ENCODE results near the gene MRPL21. TPM values are rescaled to one million over a fixed set of nuclear protein-coding genes. Genes with fewer than 3 reads are reported as not detected.

Gene MRPL21
- total RNA-seq (2014; rRNA removed; shearing (Covaris generic)) (22.6 and 45.0 TPM in 2 replicates), polyA plus RNA-seq (2016; fragmentation: Nextera tagmentation; extraction: Ambion mirVana) (122 and 126 TPM in 2 replicates)

DNA sequence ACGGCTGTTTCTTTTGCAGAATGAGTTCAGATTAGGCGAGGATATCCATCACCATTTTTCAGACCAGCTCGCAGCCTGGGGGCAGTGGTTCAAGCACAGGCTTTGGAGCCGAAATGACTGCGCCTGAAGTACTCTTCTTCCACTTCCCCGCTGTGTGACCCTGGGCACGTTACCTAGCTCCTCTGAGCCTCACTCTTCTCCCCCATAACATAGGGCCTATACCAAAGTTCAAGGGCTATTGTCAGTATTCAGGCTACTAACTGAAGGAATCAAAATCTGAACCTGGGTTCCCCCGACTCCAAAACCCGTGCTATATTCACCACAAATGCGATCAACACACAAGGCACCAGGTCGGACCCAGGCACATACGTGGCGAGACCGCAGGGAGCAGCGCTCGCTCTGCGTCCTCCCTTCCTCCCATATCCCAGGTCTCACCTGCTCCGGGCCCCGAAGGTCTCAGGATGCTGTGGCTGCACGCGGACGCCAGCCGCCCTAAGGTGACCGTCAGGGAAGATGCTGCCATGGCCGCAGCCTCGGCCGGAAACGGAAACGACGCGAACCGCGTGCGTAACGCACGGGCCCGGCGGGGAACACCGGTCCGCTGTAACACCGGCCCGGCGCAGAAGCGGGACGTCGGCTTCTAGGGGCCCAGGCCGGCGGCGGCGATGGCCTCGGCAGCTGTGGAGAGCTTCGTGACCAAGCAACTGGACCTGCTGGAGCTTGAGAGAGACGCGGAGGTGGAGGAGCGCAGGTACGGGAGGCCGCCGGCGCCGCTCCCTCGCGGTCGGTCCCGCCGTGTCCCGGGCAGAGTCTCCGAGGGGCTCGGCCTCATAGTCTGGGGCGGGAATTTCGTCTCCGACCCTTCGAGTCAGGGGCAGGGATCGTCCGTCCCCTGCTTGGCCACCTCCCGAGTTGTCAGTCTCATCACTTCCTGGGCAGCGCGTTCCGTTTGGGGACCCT lies at the start of gene MRPL21, which contains the start of gene IGHMBP2:
TSS of gene MRPL21 (minus strand) at position 545 of the 960 bp plus-strand sequence. CDS start at position 523, 22 bp downstream.
TSS of gene IGHMBP2 (plus strand) at position 604 of the 960 bp plus-strand sequence. CDS start at position 666, 62 bp downstream.
- 1% methylated on average over 78 of the region's 78 CpGs for WGBS, 2 experiments (ENCODE audit: low coverage in 1 of 2, low lambda C conversion rate in 2 of 2, missing lambda C conversion rate in 2 of 2)
- in situ Hi-C loops (cut with MboI), result no loop called here
- H3K27me3 ChIP-seq (replicated peaks; ENCODE audit: insufficient read depth), result no peaks in the 10 kb centered on the region
- DNase-seq, result peak; percentile 96
- peak within 1 kb of the TSS; percentile 60 for H3K27ac ChIP-seq
- peak within 1 kb of the TSS; percentile 96 for H3K4me2 ChIP-seq (ENCODE audit: unreplicated experiment)
- H3K9me3 ChIP-seq (ENCODE audit: low read depth), result no peaks in the 10 kb centered on the region
- H3K9me2 ChIP-seq (ENCODE audit: insufficient read depth), result no peaks in the 10 kb centered on the region
- H2AFZ ChIP-seq, result peak within 1 kb of the TSS; percentile 91
- H3K9ac ChIP-seq, result peak within 1 kb of the TSS; percentile 92
- 0 out of 2 replicates have a peak, but pooled peaks cover 4% of the 10 kb centered on the region for H3F3A ChIP-seq (ENCODE audit: insufficient read depth)
- peaks cover 92% of the 10 kb centered on the region for H3K79me2 ChIP-seq (ENCODE audit: insufficient read depth)
- peaks cover 6% of the 10 kb centered on the region; the same call in 1 of the 2 replicates for H3K4me1 ChIP-seq (ENCODE audit: insufficient read depth)
- peak within 1 kb of the TSS; percentile 98 for H3K4me3 ChIP-seq
- no peak for TF ChIP-seq EZH2 (IDR thresholded peaks at IDR 0.05; ENCODE audit: insufficient read depth, poor library complexity, severe bottlenecking)
- TF ChIP-seq EZH2phosphoT487 (IDR thresholded peaks at IDR 0.05; ENCODE audit: insufficient read depth, low read depth), result no peak
- peaks cover 5% of the 10 kb centered on the region; the same call in 1 of the 2 replicates for H3K36me3 ChIP-seq (ENCODE audit: low read depth)
- H4K20me1 ChIP-seq (ENCODE audit: insufficient read depth), result no peaks in the 10 kb centered on the region

DNA sequence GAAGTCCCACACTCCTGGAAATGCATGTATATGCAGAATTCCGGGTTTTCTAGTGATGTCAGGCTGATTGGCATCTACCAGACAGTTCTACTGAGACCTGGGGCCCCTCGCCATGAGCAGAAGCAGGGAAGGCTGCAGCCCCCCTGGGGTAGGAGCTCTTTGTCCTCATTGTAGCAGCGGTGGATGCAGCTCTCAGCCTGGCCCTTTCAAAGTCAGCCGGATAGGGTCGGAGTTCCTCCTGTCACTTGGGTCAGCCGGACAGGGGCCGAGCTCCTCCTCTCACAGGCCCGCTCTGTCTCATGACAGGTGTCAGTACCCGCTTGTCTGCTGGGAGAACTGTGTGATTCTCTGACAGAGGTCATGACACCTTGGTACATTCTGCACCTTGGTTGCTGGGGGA lies 47.1 kb upstream of the MRPL21 start:
- Histone ChIP-seq H3K9me2 (ENCODE audit: insufficient read depth) (no peaks in the 10 kb centered on the region), H4K20me1 (ENCODE audit: insufficient read depth) (no peaks in the 10 kb centered on the region), H3F3A (ENCODE audit: insufficient read depth) (peaks cover 2% of the 10 kb centered on the region; the same call in 1 of the 2 replicates), H3K9ac (no peak overlapping the region), H3K27me3 (replicated peaks; ENCODE audit: insufficient read depth) (no peaks in the 10 kb centered on the region), H3K4me3 (no peak overlapping the region), H2AFZ (no peak overlapping the region), H3K9me3 (ENCODE audit: low read depth) (no peaks in the 10 kb centered on the region), H3K79me2 (ENCODE audit: insufficient read depth) (no peaks in the 10 kb centered on the region), H3K27ac (no peak overlapping the region), H3K36me3 (ENCODE audit: low read depth) (no peaks in the 10 kb centered on the region), H3K4me1 (ENCODE audit: insufficient read depth) (peaks cover 5% of the 10 kb centered on the region; the same call in 1 of the 2 replicates), H3K4me2 (ENCODE audit: unreplicated experiment) (no peak overlapping the region)
- in situ Hi-C loops (cut with MboI), result no loop called here
- 65 to 68% methylated on average over 9 of the region's 9 CpGs for WGBS, 2 experiments (ENCODE audit: low coverage in 1 of 2, low lambda C conversion rate in 2 of 2, missing lambda C conversion rate in 2 of 2)
- TF ChIP-seq EZH2phosphoT487 (IDR thresholded peaks at IDR 0.05; ENCODE audit: insufficient read depth, low read depth), result no peak
- no peak for TF ChIP-seq EZH2 (IDR thresholded peaks at IDR 0.05; ENCODE audit: insufficient read depth, poor library complexity, severe bottlenecking)
- DNase-seq, result no peak

DNA sequence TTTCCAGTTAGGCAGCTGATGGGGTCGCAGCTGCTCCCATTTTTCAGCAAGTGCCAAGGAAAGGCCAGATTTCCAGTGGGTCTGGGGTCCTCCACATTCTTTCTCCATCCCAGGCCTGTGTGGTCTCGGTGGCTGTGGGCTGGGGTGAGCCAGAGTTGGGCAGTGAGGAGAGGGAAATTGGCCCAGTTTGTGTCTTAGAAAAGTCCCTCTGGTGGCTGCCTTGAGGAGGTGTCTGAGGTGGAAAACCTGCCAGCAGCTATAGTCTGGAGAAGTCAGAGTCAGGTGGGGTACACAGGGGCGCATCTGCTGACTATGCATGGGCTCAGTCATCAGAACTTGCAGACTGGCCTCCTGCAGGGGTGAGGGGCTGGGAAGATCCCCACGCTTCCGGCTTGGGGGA lies 46.6 kb upstream of the MRPL21 start:
- no peaks in the 10 kb centered on the region for H3K27me3 ChIP-seq (replicated peaks; ENCODE audit: insufficient read depth)
- TF ChIP-seq EZH2 (IDR thresholded peaks at IDR 0.05; ENCODE audit: insufficient read depth, poor library complexity, severe bottlenecking) (no peak), EZH2phosphoT487 (IDR thresholded peaks at IDR 0.05; ENCODE audit: insufficient read depth, low read depth) (no peak)
- no peak overlapping the region for H3K27ac ChIP-seq
- no peaks in the 10 kb centered on the region for H4K20me1 ChIP-seq (ENCODE audit: insufficient read depth)
- H3K9me2 ChIP-seq (ENCODE audit: insufficient read depth), result no peaks in the 10 kb centered on the region
- H3K4me2 ChIP-seq (ENCODE audit: unreplicated experiment), result no peak overlapping the region
- no peaks in the 10 kb centered on the region for H3K79me2 ChIP-seq (ENCODE audit: insufficient read depth)
- no peaks in the 10 kb centered on the region for H3K9me3 ChIP-seq (ENCODE audit: low read depth)
- H3F3A ChIP-seq (ENCODE audit: insufficient read depth), result peaks cover 6% of the 10 kb centered on the region; the same call in 1 of the 2 replicates
- no peaks in the 10 kb centered on the region for H3K36me3 ChIP-seq (ENCODE audit: low read depth)
- in situ Hi-C loops (cut with MboI), result no loop called here
- peaks cover 5% of the 10 kb centered on the region; the same call in 1 of the 2 replicates for H3K4me1 ChIP-seq (ENCODE audit: insufficient read depth)
- no peak overlapping the region for H3K9ac ChIP-seq
- no peak overlapping the region for H3K4me3 ChIP-seq
- H2AFZ ChIP-seq, result no peak overlapping the region
- 59 to 62% methylated on average over 5 of the region's 5 CpGs for WGBS, 2 experiments (ENCODE audit: low coverage in 1 of 2, low lambda C conversion rate in 2 of 2, missing lambda C conversion rate in 2 of 2)
- DNase-seq, result peak; percentile 54

DNA sequence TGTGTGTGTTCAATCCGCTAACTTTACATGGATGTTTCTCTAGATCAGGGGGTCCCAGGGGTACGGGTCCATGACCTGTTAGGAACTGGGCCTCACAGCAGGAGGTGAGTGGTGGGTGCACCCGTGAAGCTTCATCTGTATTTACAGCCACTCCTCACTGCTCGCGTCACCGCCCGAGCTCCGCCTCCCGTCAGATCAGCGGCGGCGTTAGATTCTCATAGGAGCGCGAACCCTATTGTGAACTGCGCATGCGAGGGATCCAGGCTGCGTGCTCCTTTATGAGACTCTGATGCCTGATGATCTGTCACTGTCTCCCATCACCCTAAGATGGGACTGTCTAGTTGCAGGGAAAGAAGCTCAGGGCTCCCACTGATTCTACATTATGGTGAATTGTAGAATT lies 45.3 kb upstream of the MRPL21 start:
- Histone ChIP-seq H3K27ac (no peak overlapping the region), H3K9me3 (ENCODE audit: low read depth) (no peaks in the 10 kb centered on the region), H3K9ac (no peak overlapping the region), H3K36me3 (ENCODE audit: low read depth) (no peaks in the 10 kb centered on the region), H3K4me3 (no peak overlapping the region), H3K9me2 (ENCODE audit: insufficient read depth) (no peaks in the 10 kb centered on the region), H3K4me1 (ENCODE audit: insufficient read depth) (peaks cover 5% of the 10 kb centered on the region; the same call in 1 of the 2 replicates), H3F3A (ENCODE audit: insufficient read depth) (peaks cover 6% of the 10 kb centered on the region; the same call in 1 of the 2 replicates), H2AFZ (no peak overlapping the region), H4K20me1 (ENCODE audit: insufficient read depth) (no peaks in the 10 kb centered on the region), H3K79me2 (ENCODE audit: insufficient read depth) (no peaks in the 10 kb centered on the region), H3K27me3 (replicated peaks; ENCODE audit: insufficient read depth) (no peaks in the 10 kb centered on the region), H3K4me2 (ENCODE audit: unreplicated experiment) (no peak overlapping the region)
- TF ChIP-seq EZH2phosphoT487 (IDR thresholded peaks at IDR 0.05; ENCODE audit: insufficient read depth, low read depth) (no peak), EZH2 (IDR thresholded peaks at IDR 0.05; ENCODE audit: insufficient read depth, poor library complexity, severe bottlenecking) (no peak)
- in situ Hi-C loops (cut with MboI), result no loop called here
- 89 to 93% methylated on average over 17 of the region's 17 CpGs for WGBS, 2 experiments (ENCODE audit: low coverage in 1 of 2, low lambda C conversion rate in 2 of 2, missing lambda C conversion rate in 2 of 2)
- DNase-seq, result no peak

Measured in GM23248 (cell line).